Measurements from ENCODE around the gene VWC2L. TPM values are rescaled to one million over a fixed set of nuclear protein-coding genes. Genes with fewer than 3 reads are reported as not detected.

The VWC2L gene
- polyA plus RNA-seq, 1 donor from 2014 or later, result 0.31 TPM

DNA sequence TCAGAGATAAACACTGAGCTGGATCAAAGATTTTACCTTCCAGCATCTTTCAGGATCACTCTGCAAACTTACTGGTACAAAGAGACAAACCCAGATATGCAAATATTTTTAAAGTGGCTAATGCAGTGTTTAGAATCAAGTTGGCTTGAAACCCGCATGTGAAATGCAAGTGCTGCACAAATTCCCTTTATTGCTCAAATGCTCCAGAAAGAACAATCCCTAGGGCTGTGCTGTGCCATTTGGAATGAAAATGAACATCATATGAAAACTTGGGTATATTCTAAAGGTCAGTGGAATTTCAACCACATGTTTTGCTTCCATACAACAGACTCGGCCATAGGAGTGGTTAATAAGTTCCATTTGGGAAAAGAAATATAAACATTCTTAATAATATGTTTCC is 139.1 kb downstream of the VWC2L start:
- Histone ChIP-seq H3K27me3 (ENCODE audit: insufficient read depth, low read depth, low read length) (no peaks in the 10 kb centered on the region), H3K9ac (ENCODE audit: low read length) (no peak overlapping the region), H4K20me1 (ENCODE audit: insufficient read depth) (no peaks in the 10 kb centered on the region), H3K36me3 (ENCODE audit: insufficient read depth, low read length) (no peaks in the 10 kb centered on the region), H3K79me2 (replicated peaks; ENCODE audit: insufficient read depth, low read length) (no peaks in the 10 kb centered on the region), H3K9me3 (ENCODE audit: low read length) (no peaks in the 10 kb centered on the region), H2AFZ (ENCODE audit: low read depth, low read length) (no peak overlapping the region), H3K27ac (ENCODE audit: low read length) (no peak overlapping the region), H3K4me3 (ENCODE audit: low read length) (no peak overlapping the region), H3K9me2 (ENCODE audit: insufficient read depth, low read length) (no peaks in the 10 kb centered on the region), H3K4me2 (ENCODE audit: low read length) (no peak overlapping the region), H3F3A (ENCODE audit: insufficient read depth, low read length, poor library complexity, severe bottlenecking) (no peaks in the 10 kb centered on the region)
- TF ChIP-seq EZH2 (IDR thresholded peaks at IDR 0.05; ENCODE audit: borderline replicate concordance, insufficient read depth, low read length, poor library complexity, severe bottlenecking), result no peak
- TF ChIP-seq POLR2AphosphoS5 (IDR thresholded peaks at IDR 0.05), result no peak
- TF ChIP-seq RAD21 (conservative IDR thresholded peaks at IDR 0.05), result no peak
- TF ChIP-seq EP300 (conservative IDR thresholded peaks at IDR 0.05; ENCODE audit: poor library complexity, severe bottlenecking), result no peak
- no peak for TF ChIP-seq MXI1 (conservative IDR thresholded peaks at IDR 0.05; ENCODE audit: poor library complexity, severe bottlenecking)
- TF ChIP-seq SMC3 (conservative IDR thresholded peaks at IDR 0.05; ENCODE audit: poor library complexity), result no peak
- TF ChIP-seq, protein P1, sequence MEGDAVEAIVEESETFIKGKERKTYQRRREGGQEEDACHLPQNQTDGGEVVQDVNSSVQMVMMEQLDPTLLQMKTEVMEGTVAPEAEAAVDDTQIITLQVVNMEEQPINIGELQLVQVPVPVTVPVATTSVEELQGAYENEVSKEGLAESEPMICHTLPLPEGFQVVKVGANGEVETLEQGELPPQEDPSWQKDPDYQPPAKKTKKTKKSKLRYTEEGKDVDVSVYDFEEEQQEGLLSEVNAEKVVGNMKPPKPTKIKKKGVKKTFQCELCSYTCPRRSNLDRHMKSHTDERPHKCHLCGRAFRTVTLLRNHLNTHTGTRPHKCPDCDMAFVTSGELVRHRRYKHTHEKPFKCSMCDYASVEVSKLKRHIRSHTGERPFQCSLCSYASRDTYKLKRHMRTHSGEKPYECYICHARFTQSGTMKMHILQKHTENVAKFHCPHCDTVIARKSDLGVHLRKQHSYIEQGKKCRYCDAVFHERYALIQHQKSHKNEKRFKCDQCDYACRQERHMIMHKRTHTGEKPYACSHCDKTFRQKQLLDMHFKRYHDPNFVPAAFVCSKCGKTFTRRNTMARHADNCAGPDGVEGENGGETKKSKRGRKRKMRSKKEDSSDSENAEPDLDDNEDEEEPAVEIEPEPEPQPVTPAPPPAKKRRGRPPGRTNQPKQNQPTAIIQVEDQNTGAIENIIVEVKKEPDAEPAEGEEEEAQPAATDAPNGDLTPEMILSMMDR (IDR thresholded peaks at IDR 0.05; ENCODE audit: poor library complexity, severe bottlenecking), result no peak
- no peak for TF ChIP-seq TAF1 (IDR thresholded peaks at IDR 0.05; ENCODE audit: low read depth)
- no peak for TF ChIP-seq REST (IDR thresholded peaks at IDR 0.05; ENCODE audit: borderline replicate concordance)

- Histone ChIP-seq H3K79me2 (replicated peaks; ENCODE audit: insufficient read depth, low read length) (no peaks in the 10 kb centered on the region), H3K9me3 (ENCODE audit: low read length) (no peaks in the 10 kb centered on the region), H3K4me3 (ENCODE audit: low read length) (no peak overlapping the region), H3F3A (ENCODE audit: insufficient read depth, low read length, poor library complexity, severe bottlenecking) (no peaks in the 10 kb centered on the region), H3K27ac (ENCODE audit: low read length) (no peak overlapping the region), H3K9me2 (ENCODE audit: insufficient read depth, low read length) (no peaks in the 10 kb centered on the region), H3K36me3 (ENCODE audit: insufficient read depth, low read length) (no peaks in the 10 kb centered on the region), H3K9ac (ENCODE audit: low read length) (no peak overlapping the region), H2AFZ (ENCODE audit: low read depth, low read length) (no peak overlapping the region), H4K20me1 (ENCODE audit: insufficient read depth) (no peaks in the 10 kb centered on the region), H3K27me3 (ENCODE audit: insufficient read depth, low read depth, low read length) (no peaks in the 10 kb centered on the region), H3K4me2 (ENCODE audit: low read length) (no peak overlapping the region)
- TF ChIP-seq, protein P1 (IDR thresholded peaks at IDR 0.05; ENCODE audit: poor library complexity, severe bottlenecking), result no peak
- no peak for TF ChIP-seq RAD21 (conservative IDR thresholded peaks at IDR 0.05)
- TF ChIP-seq EZH2 (IDR thresholded peaks at IDR 0.05; ENCODE audit: borderline replicate concordance, insufficient read depth, low read length, poor library complexity, severe bottlenecking), result no peak
- TF ChIP-seq SMC3 (conservative IDR thresholded peaks at IDR 0.05; ENCODE audit: poor library complexity), result no peak
- TF ChIP-seq POLR2AphosphoS5 (IDR thresholded peaks at IDR 0.05), result no peak
- TF ChIP-seq TAF1 (IDR thresholded peaks at IDR 0.05; ENCODE audit: low read depth), result no peak
- TF ChIP-seq MXI1 (conservative IDR thresholded peaks at IDR 0.05; ENCODE audit: poor library complexity, severe bottlenecking), result no peak
- TF ChIP-seq EP300 (conservative IDR thresholded peaks at IDR 0.05; ENCODE audit: poor library complexity, severe bottlenecking), result no peak
- TF ChIP-seq REST (IDR thresholded peaks at IDR 0.05; ENCODE audit: borderline replicate concordance), result no peak
Measured at GRCh38 chr2:214550786-214551185, 139.9 kb downstream of the VWC2L start.
